ENCODE measurements around the gene KRT14. TPM values are rescaled to one million over a fixed set of nuclear protein-coding genes. Genes with fewer than 3 reads are reported as not detected.
"Not testable (repeated sequence)": the region's sequence is repeated elsewhere in the genome, so short reads cannot be mapped to it uniquely, and the experiment has no call there.

The KRT14 gene
- total and polyA plus RNA-seq, 2 donors, result 20.7 to 210 TPM

- H3K4me1 ChIP-seq (ENCODE audit: control insufficient read depth in 2 of 2, insufficient read depth in 2 of 2, low read length in 2 of 2), result peaks cover 0 to 6% of the 10 kb centered on the region in 2 donors
- no peaks in the 10 kb centered on the region for H3K36me3 ChIP-seq (ENCODE audit: control insufficient read depth in 2 of 2, insufficient read depth in 2 of 2, low read length in 1 of 2)
- H3K9me3 ChIP-seq (ENCODE audit: control insufficient read depth in 2 of 2, insufficient read depth in 1 of 2, low read length in 1 of 2), result no peaks in the 10 kb centered on the region
- 93% methylated on average over 13 of the region's 13 CpGs for WGBS
- no peak for DNase-seq (ENCODE audit: low read depth in 6 of 9, low spot score in 9 of 9)
- H3K4me3 ChIP-seq (ENCODE audit: low read length in 2 of 2), result no peak overlapping the region
- H3K27me3 ChIP-seq (ENCODE audit: control insufficient read depth in 2 of 2, insufficient read depth in 1 of 2, low read length in 1 of 2), result no peaks in the 10 kb centered on the region
- no peak overlapping the region for H3K27ac ChIP-seq (ENCODE audit: low read depth in 1 of 2, low read length in 1 of 2)
These were observed 43.4 kb upstream of the KRT14 start for GRCh38 chr17:41629826-41630670.

- H3K4me1 ChIP-seq (ENCODE audit: control insufficient read depth in 2 of 2, insufficient read depth in 2 of 2, low read length in 2 of 2), result peaks cover 0 to 6% of the 10 kb centered on the region in 2 donors
- DNase-seq (ENCODE audit: low read depth in 6 of 9, low spot score in 9 of 9), result no peak
- H3K27me3 ChIP-seq (ENCODE audit: control insufficient read depth in 2 of 2, insufficient read depth in 1 of 2, low read length in 1 of 2), result no peaks in the 10 kb centered on the region
- H3K36me3 ChIP-seq (ENCODE audit: control insufficient read depth in 2 of 2, insufficient read depth in 2 of 2, low read length in 1 of 2), result no peaks in the 10 kb centered on the region
- H3K27ac ChIP-seq (ENCODE audit: low read depth in 1 of 2, low read length in 1 of 2), result no peak overlapping the region
- no peaks in the 10 kb centered on the region for H3K9me3 ChIP-seq (ENCODE audit: control insufficient read depth in 2 of 2, insufficient read depth in 1 of 2, low read length in 1 of 2)
- 91% methylated on average over 10 of the region's 10 CpGs for WGBS
- no peak overlapping the region for H3K4me3 ChIP-seq (ENCODE audit: low read length in 2 of 2)
These were observed 42.6 kb upstream of the KRT14 start for GRCh38 chr17:41629316-41629715.

GRCh38 chr17:41628621-41629255 is 42.0 kb upstream of the KRT14 start:
- not testable (repeated sequence) for DNase-seq (ENCODE audit: low read depth in 6 of 9, low spot score in 9 of 9); H3K36me3 ChIP-seq (ENCODE audit: control insufficient read depth in 2 of 2, insufficient read depth in 2 of 2, low read length in 1 of 2); H3K4me1 ChIP-seq (ENCODE audit: control insufficient read depth in 2 of 2, insufficient read depth in 2 of 2, low read length in 2 of 2); H3K27me3 ChIP-seq (ENCODE audit: control insufficient read depth in 2 of 2, insufficient read depth in 1 of 2, low read length in 1 of 2); H3K4me3 ChIP-seq (ENCODE audit: low read length in 2 of 2); H3K27ac ChIP-seq (ENCODE audit: low read depth in 1 of 2, low read length in 1 of 2); H3K9me3 ChIP-seq (ENCODE audit: control insufficient read depth in 2 of 2, insufficient read depth in 1 of 2, low read length in 1 of 2)
- WGBS, result 93% methylated on average over 11 of the region's 11 CpGs

- H3K36me3 ChIP-seq (ENCODE audit: control insufficient read depth in 2 of 2, insufficient read depth in 2 of 2, low read length in 1 of 2); H3K4me1 ChIP-seq (ENCODE audit: control insufficient read depth in 2 of 2, insufficient read depth in 2 of 2, low read length in 2 of 2); H3K27me3 ChIP-seq (ENCODE audit: control insufficient read depth in 2 of 2, insufficient read depth in 1 of 2, low read length in 1 of 2); H3K9me3 ChIP-seq (ENCODE audit: control insufficient read depth in 2 of 2, insufficient read depth in 1 of 2, low read length in 1 of 2); H3K27ac ChIP-seq (ENCODE audit: low read depth in 1 of 2, low read length in 1 of 2); H3K4me3 ChIP-seq (ENCODE audit: low read length in 2 of 2); DNase-seq (ENCODE audit: low read depth in 6 of 9, low spot score in 9 of 9): not testable (repeated sequence)
- WGBS, result 83% methylated on average over 1 of the region's 1 CpG
These were observed 41.3 kb upstream of the KRT14 start for GRCh38 chr17:41628073-41628370.

GRCh38 chr17:41627316-41628072 is 40.8 kb upstream of the KRT14 start:
- Histone ChIP-seq H3K27me3 (ENCODE audit: control insufficient read depth in 2 of 2, insufficient read depth in 1 of 2, low read length in 1 of 2) (no peaks in the 10 kb centered on the region), H3K4me3 (ENCODE audit: low read length in 2 of 2) (no peak overlapping the region), H3K9me3 (ENCODE audit: control insufficient read depth in 2 of 2, insufficient read depth in 1 of 2, low read length in 1 of 2) (no peaks in the 10 kb centered on the region), H3K36me3 (ENCODE audit: control insufficient read depth in 2 of 2, insufficient read depth in 2 of 2, low read length in 1 of 2) (no peaks in the 10 kb centered on the region), H3K4me1 (ENCODE audit: control insufficient read depth in 2 of 2, insufficient read depth in 2 of 2, low read length in 2 of 2) (peaks cover 0 to 7% of the 10 kb centered on the region in 2 donors), H3K27ac (ENCODE audit: low read depth in 1 of 2, low read length in 1 of 2) (no peak overlapping the region)
- 93% methylated on average over 23 of the region's 23 CpGs for WGBS
- no peak for DNase-seq (ENCODE audit: low read depth in 6 of 9, low spot score in 9 of 9)

- not testable (repeated sequence) for H3K27ac ChIP-seq (ENCODE audit: low read depth in 1 of 2, low read length in 1 of 2); DNase-seq (ENCODE audit: low read depth in 6 of 9, low spot score in 9 of 9); H3K36me3 ChIP-seq (ENCODE audit: control insufficient read depth in 2 of 2, insufficient read depth in 2 of 2, low read length in 1 of 2); H3K9me3 ChIP-seq (ENCODE audit: control insufficient read depth in 2 of 2, insufficient read depth in 1 of 2, low read length in 1 of 2); H3K4me3 ChIP-seq (ENCODE audit: low read length in 2 of 2); H3K4me1 ChIP-seq (ENCODE audit: control insufficient read depth in 2 of 2, insufficient read depth in 2 of 2, low read length in 2 of 2); H3K27me3 ChIP-seq (ENCODE audit: control insufficient read depth in 2 of 2, insufficient read depth in 1 of 2, low read length in 1 of 2)
- 95% methylated on average over 5 of the region's 5 CpGs for WGBS
These were observed 40.2 kb upstream of the KRT14 start for GRCh38 chr17:41626914-41627295.

- not testable (repeated sequence) for H3K4me1 ChIP-seq (ENCODE audit: control insufficient read depth in 2 of 2, insufficient read depth in 2 of 2, low read length in 2 of 2); DNase-seq (ENCODE audit: low read depth in 6 of 9, low spot score in 9 of 9); H3K27ac ChIP-seq (ENCODE audit: low read depth in 1 of 2, low read length in 1 of 2); H3K9me3 ChIP-seq (ENCODE audit: control insufficient read depth in 2 of 2, insufficient read depth in 1 of 2, low read length in 1 of 2); H3K27me3 ChIP-seq (ENCODE audit: control insufficient read depth in 2 of 2, insufficient read depth in 1 of 2, low read length in 1 of 2); H3K36me3 ChIP-seq (ENCODE audit: control insufficient read depth in 2 of 2, insufficient read depth in 2 of 2, low read length in 1 of 2); H3K4me3 ChIP-seq (ENCODE audit: low read length in 2 of 2)
- 94% methylated on average over 17 of the region's 17 CpGs for WGBS
These were observed 39.6 kb upstream of the KRT14 start for GRCh38 chr17:41626028-41626913.

- Histone ChIP-seq H3K27me3 (ENCODE audit: control insufficient read depth in 2 of 2, insufficient read depth in 1 of 2, low read length in 1 of 2) (no peaks in the 10 kb centered on the region), H3K4me3 (ENCODE audit: low read length in 2 of 2) (no peak overlapping the region), H3K4me1 (ENCODE audit: control insufficient read depth in 2 of 2, insufficient read depth in 2 of 2, low read length in 2 of 2) (peaks cover 0 to 7% of the 10 kb centered on the region in 2 donors), H3K9me3 (ENCODE audit: control insufficient read depth in 2 of 2, insufficient read depth in 1 of 2, low read length in 1 of 2) (no peaks in the 10 kb centered on the region), H3K27ac (ENCODE audit: low read depth in 1 of 2, low read length in 1 of 2) (peak overlapping the region in 1 of 2 donors; percentile 18), H3K36me3 (ENCODE audit: control insufficient read depth in 2 of 2, insufficient read depth in 2 of 2, low read length in 1 of 2) (no peaks in the 10 kb centered on the region)
- WGBS, result 85% methylated on average over 16 of the region's 16 CpGs
- no peak for DNase-seq (ENCODE audit: low read depth in 6 of 9, low spot score in 9 of 9)
These were observed 38.9 kb upstream of the KRT14 start for GRCh38 chr17:41625602-41626001.
